OCI-LY3 (cell line): ENCODE results near the gene KANSL3.

Experiments
- H2AFZ ChIP-seq: fragments of 200-600, 300-600 bp; shearing (Covaris generic); 2 replicates; pipeline ENCODE4 v1.6.0; 2014; ENCODE audit warnings: antibody characterized with exemption, low read depth, low read length
- H3K27ac ChIP-seq: fragments of 200-600, 300-600 bp; sonication (generic); 2 replicates; pipeline ENCODE4 v1.5.1; 2014; ENCODE audit warnings: mild to moderate bottlenecking, low read length, moderate library complexity, mixed read lengths
- H3K27me3 ChIP-seq: fragments of 200-600, 300-600 bp; sonication (generic); 2 replicates; pipeline ENCODE4 v1.6.1; 2014; ENCODE audit warnings: low read depth, low read length, mixed read lengths
- H3K36me3 ChIP-seq: fragments of 200-600, 300-600 bp; sonication (generic); replicated peaks from 2 replicates; pipeline ENCODE3; 2014; ENCODE audit warnings: low read depth, low read length, mixed read lengths
- H3K4me1 ChIP-seq: fragments of 300-600, 200-600 bp; sonication (generic); 2 replicates; pipeline ENCODE4 v1.6.1; 2014; ENCODE audit warnings: low read length, mixed read lengths
- H3K4me2 ChIP-seq: fragments of 200-600, 300-600 bp; sonication (generic); 2 replicates; pipeline ENCODE4 v1.6.1; 2014; ENCODE audit warnings: low read length, mixed read lengths
- H3K4me3 ChIP-seq: fragments of 300-600, 200-600 bp; sonication (generic); 2 replicates; pipeline ENCODE4 v1.5.1; 2014; ENCODE audit warnings: antibody characterized with exemption, mild to moderate bottlenecking, low read length, moderate library complexity
- H3K79me2 ChIP-seq: fragments of 300-600, 200-600 bp; shearing (Covaris generic); 2 replicates; pipeline ENCODE4 v1.6.1; 2014; ENCODE audit warnings: mild to moderate bottlenecking, low read length, mixed read lengths
- H3K9ac ChIP-seq: fragments of 300-600, 200-600 bp; shearing (Covaris generic); 2 replicates; pipeline ENCODE4 v1.6.0; 2014; ENCODE audit warnings: mild to moderate bottlenecking, low read length, moderate library complexity
- H3K9me3 ChIP-seq: fragments of 200-600, 300-600 bp; shearing (Covaris generic); 2 replicates; pipeline ENCODE4 v1.6.1; 2014; ENCODE audit warnings: low read length, mixed read lengths; ENCODE audit not compliant: insufficient read depth
- H4K20me1 ChIP-seq: fragments of 200-600, 300-600 bp; sonication (generic); 2 replicates; pipeline ENCODE4 v1.6.1; 2016; ENCODE audit warnings: low read length, mixed read lengths; ENCODE audit not compliant: insufficient read depth
- CTCF ChIP-seq: fragments of 200-600, 300-600 bp; sonication (generic); IDR thresholded peaks from 2 replicates; pipeline ENCODE4 v1.5.1; 2014; ENCODE audit warnings: antibody characterized with exemption, low read length, low read depth
- EZH2phosphoT487 ChIP-seq: fragments of 200-600 bp; shearing (Covaris generic); IDR thresholded peaks from 2 replicates; pipeline ENCODE4 v1.6.1; 2018; ENCODE audit warnings: antibody characterized with exemption, mixed run types, low read depth

The KANSL3 gene

GRCh38 chr2:96684883-96685576 is 46.9 kb upstream of the KANSL3 start:
- no peak overlapping the region for H2AFZ ChIP-seq
- H3K9me3 ChIP-seq = no peaks in the 10 kb centered on the region
- TF ChIP-seq EZH2phosphoT487 (no peak), CTCF (no peak)
- H3K36me3 ChIP-seq = no peaks in the 10 kb centered on the region
- no peak overlapping the region for H3K9ac ChIP-seq
- no peak overlapping the region for H3K4me2 ChIP-seq
- H3K4me3 ChIP-seq = no peak overlapping the region
- no peaks in the 10 kb centered on the region for H3K79me2 ChIP-seq
- H3K4me1 ChIP-seq = no peaks in the 10 kb centered on the region
- H3K27me3 ChIP-seq = peaks cover 7% of the 10 kb centered on the region; the same call in 1 of the 2 replicates
- H4K20me1 ChIP-seq = no peaks in the 10 kb centered on the region
- H3K27ac ChIP-seq = no peak overlapping the region

- no peaks in the 10 kb centered on the region for H4K20me1 ChIP-seq
- H3K9ac ChIP-seq = no peak overlapping the region
- H3K36me3 ChIP-seq = no peaks in the 10 kb centered on the region
- H3K4me1 ChIP-seq = no peaks in the 10 kb centered on the region
- no peaks in the 10 kb centered on the region for H3K9me3 ChIP-seq
- no peak overlapping the region for H3K4me2 ChIP-seq
- H2AFZ ChIP-seq = no peak overlapping the region
- TF ChIP-seq EZH2phosphoT487 = no peak
- TF ChIP-seq CTCF = no peak
- no peak overlapping the region for H3K27ac ChIP-seq
- H3K27me3 ChIP-seq = peaks cover 13% of the 10 kb centered on the region; the same call in 1 of the 2 replicates
- no peaks in the 10 kb centered on the region for H3K79me2 ChIP-seq
- H3K4me3 ChIP-seq = no peak overlapping the region
Observed at GRCh38 chr2:96683972-96684820, 46.1 kb upstream of the KANSL3 start.

GRCh38 chr2:96683307-96683706 is 45.2 kb upstream of the KANSL3 start:
- H4K20me1 ChIP-seq = no peaks in the 10 kb centered on the region

GRCh38 chr2:96681540-96681939 is 43.4 kb upstream of the KANSL3 start:
- H4K20me1 ChIP-seq = no peaks in the 10 kb centered on the region
- no peaks in the 10 kb centered on the region for H3K36me3 ChIP-seq
- no peak overlapping the region for H2AFZ ChIP-seq
- H3K9ac ChIP-seq = no peak overlapping the region
- no peak overlapping the region for H3K4me3 ChIP-seq
- peaks cover 13% of the 10 kb centered on the region; the same call in 1 of the 2 replicates for H3K27me3 ChIP-seq
- H3K4me1 ChIP-seq = no peaks in the 10 kb centered on the region
- no peak overlapping the region for H3K4me2 ChIP-seq
- H3K79me2 ChIP-seq = no peaks in the 10 kb centered on the region
- no peaks in the 10 kb centered on the region for H3K9me3 ChIP-seq
- TF ChIP-seq CTCF = no peak
- TF ChIP-seq EZH2phosphoT487 = no peak
- H3K27ac ChIP-seq = no peak overlapping the region

More at GRCh38 chr2:96683307-96683706, 45.2 kb upstream of the KANSL3 start:
- Histone ChIP-seq H2AFZ (no peak overlapping the region), H3K36me3 (no peaks in the 10 kb centered on the region), H3K4me1 (no peaks in the 10 kb centered on the region), H3K27ac (no peak overlapping the region), H3K4me3 (no peak overlapping the region), H3K4me2 (no peak overlapping the region), H3K79me2 (no peaks in the 10 kb centered on the region), H3K9ac (no peak overlapping the region), H3K27me3 (peaks cover 13% of the 10 kb centered on the region; the same call in 1 of the 2 replicates), H3K9me3 (no peaks in the 10 kb centered on the region)
- TF ChIP-seq EZH2phosphoT487 = no peak
